Measurements from ENCODE around the gene SEZ6.

SEZ6 gene

GRCh38 chr17:28963841-28964240, 42.0 kb downstream of the SEZ6 start:
- ATAC-seq = no peak
- TF ChIP-seq ZNF8 (CRISPR knock-in tag; IDR thresholded peaks at IDR 0.05) (no peak), ESRRG (CRISPR knock-in tag; IDR thresholded peaks at IDR 0.05) (no peak), OSR1 (CRISPR knock-in tag; IDR thresholded peaks at IDR 0.05) (no peak), ZNF565 (CRISPR knock-in tag; conservative IDR thresholded peaks at IDR 0.05; ENCODE audit: low read depth) (no peak), ZFP3 (CRISPR knock-in tag; IDR thresholded peaks at IDR 0.05) (no peak), CSDC2 (CRISPR knock-in tag; IDR thresholded peaks at IDR 0.05) (no peak), TCF4 (CRISPR knock-in tag; IDR thresholded peaks at IDR 0.05; ENCODE audit: borderline replicate concordance) (no peak), PPARA (CRISPR knock-in tag; IDR thresholded peaks at IDR 0.05; ENCODE audit: borderline replicate concordance) (no peak), SNAI2 (CRISPR knock-in tag; IDR thresholded peaks at IDR 0.05) (no peak), POU6F1 (CRISPR knock-in tag; IDR thresholded peaks at IDR 0.05; ENCODE audit: borderline replicate concordance, low read depth) (no peak), PATZ1 (CRISPR knock-in tag; IDR thresholded peaks at IDR 0.05; ENCODE audit: borderline replicate concordance) (no peak), ZNF70 (CRISPR knock-in tag; IDR thresholded peaks at IDR 0.05) (no peak), ARNTL (CRISPR knock-in tag; IDR thresholded peaks at IDR 0.05; ENCODE audit: borderline replicate concordance, low read depth) (no peak), TSHZ2 (CRISPR knock-in tag; IDR thresholded peaks at IDR 0.05) (no peak), ZFP30 (CRISPR knock-in tag; IDR thresholded peaks at IDR 0.05) (no peak)

GRCh38 chr17:28963055-28963611, 42.7 kb downstream of the SEZ6 start:
- no peak for TF ChIP-seq RARB (CRISPR knock-in tag; IDR thresholded peaks at IDR 0.05)
- no peak for TF ChIP-seq ZFP30 (CRISPR knock-in tag; IDR thresholded peaks at IDR 0.05)
- TF ChIP-seq ZFP3 (CRISPR knock-in tag; IDR thresholded peaks at IDR 0.05) = no peak
- no peak for ATAC-seq

- TF ChIP-seq OSR1 (CRISPR knock-in tag; IDR thresholded peaks at IDR 0.05) (no peak), ZC3H10 (CRISPR knock-in tag; IDR thresholded peaks at IDR 0.05) (no peak), PPARA (CRISPR knock-in tag; IDR thresholded peaks at IDR 0.05; ENCODE audit: borderline replicate concordance) (no peak), CREB5 (CRISPR knock-in tag; IDR thresholded peaks at IDR 0.05; ENCODE audit: low read depth) (no peak), CSDC2 (CRISPR knock-in tag; IDR thresholded peaks at IDR 0.05) (no peak), BACH2 (CRISPR knock-in tag; IDR thresholded peaks at IDR 0.05; ENCODE audit: borderline replicate concordance) (no peak), POU6F1 (CRISPR knock-in tag; IDR thresholded peaks at IDR 0.05; ENCODE audit: borderline replicate concordance, low read depth) (no peak), RARB (CRISPR knock-in tag; IDR thresholded peaks at IDR 0.05) (no peak), ZNF565 (CRISPR knock-in tag; conservative IDR thresholded peaks at IDR 0.05; ENCODE audit: low read depth) (no peak), TCF4 (CRISPR knock-in tag; IDR thresholded peaks at IDR 0.05; ENCODE audit: borderline replicate concordance) (no peak), ESRRG (CRISPR knock-in tag; IDR thresholded peaks at IDR 0.05) (no peak), ZFP30 (CRISPR knock-in tag; IDR thresholded peaks at IDR 0.05) (no peak), TSHZ2 (CRISPR knock-in tag; IDR thresholded peaks at IDR 0.05) (no peak), ZFP3 (CRISPR knock-in tag; IDR thresholded peaks at IDR 0.05) (no peak), ISL1 (CRISPR knock-in tag; IDR thresholded peaks at IDR 0.05) (no peak), CSRNP3 (CRISPR knock-in tag; IDR thresholded peaks at IDR 0.05) (no peak), TOX (CRISPR knock-in tag; IDR thresholded peaks at IDR 0.05; ENCODE audit: borderline replicate concordance) (no peak), GLIS3 (CRISPR knock-in tag; IDR thresholded peaks at IDR 0.05) (no peak), ZNF70 (CRISPR knock-in tag; IDR thresholded peaks at IDR 0.05) (no peak), ZNF8 (CRISPR knock-in tag; IDR thresholded peaks at IDR 0.05) (no peak)
These were observed 44.4 kb downstream of the SEZ6 start for GRCh38 chr17:28961391-28961790.

More at GRCh38 chr17:28961391-28961790, 44.4 kb downstream of the SEZ6 start:
- ATAC-seq = no peak

Measured in SK-N-SH treated with all-trans-retinoic acid at 6 μM for 48 hours (cell line).